IMR-90 (cell line): Measurements from ENCODE around the gene SLIT3. TPM values are rescaled to one million over a fixed set of nuclear protein-coding genes. Genes with fewer than 3 reads are reported as not detected.

Experiments used
- ATAC-seq: fragments of 200-7000 bp; cut with Tn5 transposase; 2 replicates; pipeline ENCODE4 v1.9.1; 2020; ENCODE audit warnings: low read depth, mild to moderate bottlenecking, moderate library complexity
- BruUV-seq: library from RNA; stranded (reverse); fragments of 400-500 nt; replicated peaks from 2 replicates; lab custom pipeline; 2021; lab: Mats Ljungman, UMichigan
- CTCF ChIA-PET: fragments of 300-600 bp; formaldehyde crosslinking; extraction: SDS; loops from one replicate; lab custom pipeline; 2021; ENCODE audit warnings: antibody characterized with exemption; lab: Yijun Ruan, JAX
- POLR2A ChIA-PET: fragments of 300-600 bp; sonication (Branson Sonifier 250); formaldehyde crosslinking; loops from one replicate; lab custom pipeline; 2022; ENCODE audit warnings: antibody characterized with exemption; ENCODE audit not compliant: unreplicated experiment; lab: Charles Lee
- DNase-seq: peaks from one replicate; pipeline ENCODE4 v3.0.0; 2013
- H2AFZ ChIP-seq: replicated peaks from 2 replicates; pipeline ENCODE3; 2013; ENCODE audit warnings: low read length, mild to moderate bottlenecking; ENCODE audit not compliant: poor library complexity
- H2AK5ac ChIP-seq: 2 replicates; pipeline ENCODE4 v1.6.1; 2013; ENCODE audit warnings: low read depth, low read length, inconsistent platforms
- H2AK9ac ChIP-seq: replicated peaks from 2 replicates; pipeline ENCODE3; 2013; ENCODE audit warnings: mild to moderate bottlenecking, low read depth, low read length, moderate library complexity; ENCODE audit not compliant: poor library complexity
- H2BK120ac ChIP-seq: 2 replicates; pipeline ENCODE4 v1.6.1; 2013; ENCODE audit warnings: low read depth, low read length, inconsistent platforms
- H2BK15ac ChIP-seq: 3 replicates; pipeline ENCODE4 v1.6.1; 2013; ENCODE audit warnings: low read depth, low read length, inconsistent platforms
- H2BK20ac ChIP-seq: 2 replicates; pipeline ENCODE4 v1.6.1; 2013; ENCODE audit warnings: low read depth, mild to moderate bottlenecking, inconsistent platforms, low read length, moderate library complexity
- H2BK5ac ChIP-seq: 2 replicates; pipeline ENCODE4 v1.6.1; 2013; ENCODE audit warnings: mild to moderate bottlenecking, low read depth, low read length, inconsistent platforms; ENCODE audit not compliant: poor library complexity, severe bottlenecking
- H3K14ac ChIP-seq: replicated peaks from 2 replicates; pipeline ENCODE4 v1.6.1; 2013; ENCODE audit warnings: low read depth, low read length, inconsistent platforms
- H3K18ac ChIP-seq: 2 replicates; pipeline ENCODE4 v1.6.1; 2013; ENCODE audit warnings: low read depth, low read length, control low read depth
- H3K23ac ChIP-seq: 2 replicates; pipeline ENCODE4 v1.6.1; 2013; ENCODE audit warnings: low read depth, low read length, inconsistent platforms
- H3K27ac ChIP-seq: 2 replicates; pipeline ENCODE4 v1.5.1; 2013; ENCODE audit warnings: mild to moderate bottlenecking, control low read depth, low read length; ENCODE audit not compliant: insufficient read depth
- H3K27me3 ChIP-seq: 2 replicates; pipeline ENCODE4 v1.6.1; 2013; ENCODE audit warnings: low read length; ENCODE audit not compliant: control insufficient read depth, insufficient read depth
- H3K36me3 ChIP-seq: 2 replicates; pipeline ENCODE4 v1.6.1; 2013; ENCODE audit warnings: low read length, mixed read lengths; ENCODE audit not compliant: control insufficient read depth, insufficient read depth
- H3K4ac ChIP-seq: 2 replicates; pipeline ENCODE4 v1.6.1; 2013; ENCODE audit warnings: low read depth, low read length, inconsistent platforms
- H3K4me1 ChIP-seq: 2 replicates; pipeline ENCODE4 v1.6.1; 2013; ENCODE audit warnings: low read length, mixed read lengths; ENCODE audit not compliant: control insufficient read depth, insufficient read depth
- H3K4me2 ChIP-seq: 2 replicates; pipeline ENCODE4 v1.6.1; 2013; ENCODE audit warnings: low read depth, mild to moderate bottlenecking, control low read depth, low read length, moderate library complexity
- H3K4me3 ChIP-seq: 2 replicates; pipeline ENCODE4 v1.5.1; 2013; ENCODE audit warnings: low read depth, mild to moderate bottlenecking, control low read depth, low read length, moderate library complexity; ENCODE audit not compliant: insufficient read depth
- H3K56ac ChIP-seq: 2 replicates; pipeline ENCODE4 v1.6.1; 2013; ENCODE audit warnings: low read length, inconsistent platforms; ENCODE audit not compliant: insufficient read depth; ENCODE audit errors: extremely low read depth
- H3K79me1 ChIP-seq, 2 experiments: 2 replicates each; pipeline ENCODE4 v1.6.1; 2013; ENCODE audit warnings: low read length in 2 of 2, inconsistent platforms in 1 of 2, low read depth in 1 of 2
- H3K9ac ChIP-seq: 2 replicates; pipeline ENCODE4 v1.6.1; 2013; ENCODE audit warnings: low read depth, low read length, control low read depth
- H3K9me1 ChIP-seq: 2 replicates; pipeline ENCODE4 v1.6.1; 2013; ENCODE audit warnings: low read length, inconsistent platforms; ENCODE audit not compliant: insufficient read depth
- H3K9me3 ChIP-seq: 2 replicates; pipeline ENCODE4 v1.6.1; 2013; ENCODE audit warnings: low read length; ENCODE audit not compliant: control insufficient read depth, insufficient read depth
- H4K20me1 ChIP-seq: 2 replicates; pipeline ENCODE4 v1.6.1; 2013; ENCODE audit warnings: low read length, inconsistent platforms; ENCODE audit not compliant: insufficient read depth
- H4K5ac ChIP-seq: 2 replicates; pipeline ENCODE4 v1.6.1; 2013; ENCODE audit warnings: mild to moderate bottlenecking, low read depth, low read length, control low read depth
- H4K8ac ChIP-seq, 2 experiments: 2 replicates each; pipeline ENCODE4 v1.6.1; 2013; ENCODE audit warnings: low read depth in 2 of 2, low read length in 2 of 2, control low read depth in 1 of 2, inconsistent platforms in 1 of 2
- H4K91ac ChIP-seq: 2 replicates; pipeline ENCODE4 v1.6.1; 2013; ENCODE audit warnings: low read depth, low read length, inconsistent platforms; ENCODE audit not compliant: insufficient read depth
- BHLHE40 ChIP-seq: fragments of 150-350 bp; IDR thresholded peaks from 2 replicates; pipeline ENCODE4 v1.6.1; 2016; ENCODE audit warnings: mild to moderate bottlenecking, low read depth, low read length
- CHD1 ChIP-seq: IDR thresholded peaks from 2 replicates; pipeline ENCODE4 v1.6.1; 2012; ENCODE audit warnings: low read depth, low read length, improper control_type of control experiment
- CTCF ChIP-seq: conservative IDR thresholded peaks from 2 replicates; pipeline ENCODE4 v1.5.1; 2012; ENCODE audit warnings: mild to moderate bottlenecking, low read depth, low read length, improper control_type of control experiment
- FOS ChIP-seq: fragments of 150-350 bp; IDR thresholded peaks from 2 replicates; pipeline ENCODE4 v1.6.1; 2016; ENCODE audit warnings: low read depth, low read length
- MAFK ChIP-seq: IDR thresholded peaks from 2 replicates; pipeline ENCODE4 v1.6.1; 2012; ENCODE audit warnings: low read depth, low read length, improper control_type of control experiment
- MXI1 ChIP-seq: IDR thresholded peaks from 2 replicates; pipeline ENCODE4 v1.6.1; 2012; ENCODE audit warnings: low read depth, mild to moderate bottlenecking, low read length, moderate library complexity, borderline replicate concordance
- NFE2L2 ChIP-seq: fragments of 150-350 bp; IDR thresholded peaks from 2 replicates; pipeline ENCODE4 v1.6.1; 2016; ENCODE audit warnings: low read depth, mild to moderate bottlenecking, low read length
- POLR2A ChIP-seq: IDR thresholded peaks from 2 replicates; pipeline ENCODE4 v1.6.1; 2012; ENCODE audit warnings: mild to moderate bottlenecking, low read depth, low read length
- RCOR1 ChIP-seq: IDR thresholded peaks from 2 replicates; pipeline ENCODE4 v1.6.1; 2012; ENCODE audit warnings: mild to moderate bottlenecking, low read length, improper control_type of control experiment; ENCODE audit not compliant: insufficient replicate concordance
- SMC3 ChIP-seq: fragments of 150-350 bp; IDR thresholded peaks from 2 replicates; pipeline ENCODE4 v1.6.1; 2016; ENCODE audit warnings: low read depth, mild to moderate bottlenecking, antibody characterized with exemption, low read length, moderate library complexity
- WGBS, 2 experiments: methylation state at CpG; one replicate each; pipeline versions ENCODE4 v1.1.5 to v1.1.7; 2013; ENCODE audit warnings: missing lambda C conversion rate in 2 of 2; ENCODE audit not compliant: insufficient read length in 1 of 2; ENCODE audit errors: extremely low coverage in 2 of 2; 5-methylcytosine and 5-hydroxymethylcytosine counted together
- dilution Hi-C: fragments of 300-500 bp; cut with HindIII; formaldehyde crosslinking; loops from one replicate; pipeline ENCODE4 v1.14.3; 2018; ENCODE audit warnings: low sequenced_read_pairs; ENCODE audit not compliant: unreplicated experiment
- in situ Hi-C: fragments of 300-500 bp; cut with MboI; formaldehyde crosslinking; loops from 3 replicates; pipeline ENCODE4 v1.14.3; 2019; ENCODE audit warnings: low sequenced_read_pairs, inconsistent platforms, mixed read lengths
- intact Hi-C: fragments of 100-400 bp; cut with micrococcal nuclease; formaldehyde crosslinking; loops from 2 replicates; pipeline ENCODE4 v1.10.0; 2022
- polyA plus RNA-seq, 3 experiments: library from polyadenylated mRNA; depleted of rRNA; stranded (reverse); fragments of >200 nt; gene quantifications; 2 replicates each; pipeline ENCODE4 v1.2.3, GENCODE V29; 2012; ENCODE audit warnings: low replicate concordance in 1 of 3
- total RNA-seq: library from RNA; depleted of rRNA; stranded (reverse); fragments of >200 nt; gene quantifications from 2 replicates; pipeline ENCODE4 v1.2.3, GENCODE V29; 2012

Gene SLIT3
- total and polyA plus RNA-seq, 2 of the 4 experiments (the other 2 are of a cell fraction) = 0.18 to 0.50 TPM

DNA sequence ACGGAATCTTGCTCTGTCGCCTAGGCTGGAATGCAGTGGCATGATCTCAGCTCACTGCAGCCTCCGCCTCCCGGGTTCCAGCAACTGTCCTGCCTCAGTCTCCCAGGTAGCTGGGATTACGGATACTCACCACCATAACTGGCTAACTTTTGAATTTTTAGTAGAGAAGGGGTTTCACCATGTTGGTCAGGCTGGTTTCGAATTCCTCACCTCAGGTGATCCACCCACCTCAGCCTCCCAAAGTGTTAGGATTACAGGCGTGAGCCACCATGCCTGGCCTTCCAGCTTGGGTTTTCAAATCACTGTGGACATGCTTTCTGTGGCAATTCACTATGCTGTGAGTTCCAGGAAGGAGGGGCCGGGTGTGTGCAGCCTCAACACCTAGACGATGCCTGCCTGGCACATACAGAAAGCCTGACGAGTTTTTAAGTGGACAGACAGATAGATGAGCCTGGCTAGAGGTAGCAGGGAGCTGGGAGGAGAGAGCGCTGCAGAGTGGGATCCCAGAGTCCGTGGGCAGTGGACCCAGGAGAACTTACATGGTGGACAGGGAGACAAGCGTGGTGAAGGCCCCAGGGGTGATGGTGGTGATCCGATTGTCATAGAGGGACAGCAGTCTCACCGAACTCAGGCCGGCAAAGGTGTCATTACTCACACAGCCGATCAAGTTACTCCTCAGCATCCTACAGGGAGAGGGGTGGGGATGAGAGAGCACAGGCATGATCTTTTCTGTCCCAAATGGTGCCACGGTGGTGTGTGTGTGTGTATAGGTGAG lies 548.3 kb downstream of the SLIT3 start (continued):
- no peak for TF ChIP-seq MXI1

- Histone ChIP-seq H3K14ac (no peak overlapping the region), H4K20me1 (no peaks in the 10 kb centered on the region), H3K23ac (no peak overlapping the region), H2AFZ (no peak overlapping the region), H3K9me3 (no peaks in the 10 kb centered on the region), H3K4me3 (no peak overlapping the region), H3K36me3 (no peaks in the 10 kb centered on the region), H3K4me1 (no peaks in the 10 kb centered on the region), H3K79me1 (no peaks in the 10 kb centered on the region), H2AK5ac (no peak overlapping the region), H3K56ac (no peak overlapping the region), H2BK5ac (no peak overlapping the region), H3K4me2 (no peak overlapping the region), H2BK120ac (no peak overlapping the region), H3K18ac (no peak overlapping the region), H2BK20ac (no peak overlapping the region), H4K5ac (no peak overlapping the region), H3K9me1 (no peaks in the 10 kb centered on the region; the same call in 1 of the 2 replicates), H4K91ac (no peak overlapping the region), H4K8ac (no peak overlapping the region), H3K27me3 (no peaks in the 10 kb centered on the region), H3K4ac (no peak overlapping the region), H2BK15ac (no peak overlapping the region), H3K27ac (no peak overlapping the region), H3K9ac (no peak overlapping the region), H2AK9ac (no peak overlapping the region)
- BruUV-seq = no TSS peak
- dilution Hi-C loops = no loop called here
- ChIA-PET POLR2A (no interaction called here), CTCF (interaction anchor here (0.7 kb wide), 1 partner anchor 1193 kb away, joined by 7 read pairs; no protein-coding TSS in a partner anchor)
- ATAC-seq (no peak), DNase-seq (no peak)
- in situ Hi-C loops = no loop called here
- WGBS, 2 experiments = 50% methylated on average over 1 of the region's 3 CpGs; no CpG with 5 or more reads in 1 of the 2 experiments
- TF ChIP-seq RCOR1 = no peak
- no peak for TF ChIP-seq FOS
- TF ChIP-seq CHD1 = no peak
- no peak for TF ChIP-seq CTCF
- no peak for TF ChIP-seq MAFK
- no peak for TF ChIP-seq NFE2L2
- TF ChIP-seq MXI1 = no peak
- TF ChIP-seq BHLHE40 = no peak
- TF ChIP-seq POLR2A = no peak
- TF ChIP-seq SMC3 = no peak
- intact Hi-C loops = no loop called here
Observed at GRCh38 chr5:168752012-168752411, 548.9 kb downstream of the SLIT3 start.
